Stimulated activated CD8-positive, alpha-beta memory T cell treated with anti-CD3 and anti-CD28 coated beads, Interleukin-4, amount 100 ng/mL, for 4 hours (primary cell): ENCODE measurements around the gene RASGRP3.
A peak's percentile ranks its signal among the peaks of the same experiment; 100 is the strongest.
"Not testable (repeated sequence)": the region's sequence is repeated elsewhere in the genome, so short reads cannot be mapped to it uniquely, and the experiment has no call there.

Experiments
- DNase-seq, 2 donors: peaks; one replicate each; pipeline ENCODE4 v3.0.0-alpha.2; 2020; ENCODE audit warnings: low read depth in 2 of 2, low spot score in 1 of 2

The RASGRP3 gene

DNA sequence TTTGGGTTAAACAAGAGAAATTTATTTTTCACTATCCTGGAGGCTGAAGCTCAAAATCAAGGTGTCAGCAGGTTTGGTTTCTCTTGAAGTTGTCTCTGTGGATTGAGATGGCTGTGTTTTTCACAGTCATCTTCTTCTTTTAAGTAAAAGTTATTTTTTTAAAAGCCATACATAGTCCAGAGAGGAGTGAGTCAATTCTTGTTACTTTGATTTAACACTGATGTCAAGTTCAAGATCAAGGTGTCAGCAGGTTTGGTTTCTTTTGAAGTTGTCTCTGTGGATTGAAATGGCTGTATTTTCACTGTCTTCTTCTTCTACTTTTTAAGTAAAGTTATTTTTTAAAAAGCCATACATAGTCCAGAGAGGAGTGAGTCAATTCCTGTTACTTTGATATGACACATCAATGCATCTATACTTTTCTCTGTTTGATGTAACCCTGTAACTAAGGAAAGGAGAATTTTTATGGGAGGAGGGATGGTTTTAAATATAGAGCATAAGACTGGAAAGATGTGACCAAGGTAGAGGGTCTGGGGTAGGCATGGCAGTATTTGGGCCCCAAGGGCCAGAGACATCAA is 22.5 kb upstream of the RASGRP3 start:
- DNase-seq: no peak

GRCh38 chr2:33457556-33458247 is 18.7 kb upstream of the RASGRP3 start:
- no peak for DNase-seq

GRCh38 chr2:33458248-33458819 is 18.1 kb upstream of the RASGRP3 start:
- no peak for DNase-seq

- no peak for DNase-seq
These were observed 16.7 kb upstream of the RASGRP3 start for GRCh38 chr2:33459745-33460144.

GRCh38 chr2:33462512-33462911 is 13.9 kb upstream of the RASGRP3 start:
- not testable (repeated sequence) for DNase-seq

GRCh38 chr2:33467413-33467812 is 9.0 kb upstream of the RASGRP3 start:
- no peak for DNase-seq

- no peak for DNase-seq
These were observed 7.2 kb upstream of the RASGRP3 start for GRCh38 chr2:33469238-33469637.

GRCh38 chr2:33475224-33476130 is 972 bp upstream of the RASGRP3 start:
- DNase-seq: peak; percentile 46 to 53

DNA sequence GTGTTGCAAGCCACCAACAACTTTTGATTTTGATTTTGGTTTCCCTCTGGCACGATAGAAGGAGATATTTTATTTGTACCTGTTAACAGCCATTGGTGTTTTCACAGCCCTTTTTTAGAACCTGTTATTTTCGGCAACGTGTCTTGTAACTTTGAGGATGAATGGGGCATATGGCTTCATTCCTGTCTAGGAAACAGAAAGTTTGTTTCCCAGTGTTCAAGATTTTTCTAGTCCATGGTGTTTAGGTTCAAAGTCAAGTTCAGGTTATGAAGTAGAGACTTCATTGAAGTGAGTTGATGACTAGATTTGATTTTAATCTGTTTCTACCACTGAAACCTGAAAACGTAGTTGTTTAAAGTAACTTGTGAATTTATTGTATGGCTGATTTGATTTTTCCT is 343 bp downstream of the RASGRP3 start:
- DNase-seq: no peak

DNA sequence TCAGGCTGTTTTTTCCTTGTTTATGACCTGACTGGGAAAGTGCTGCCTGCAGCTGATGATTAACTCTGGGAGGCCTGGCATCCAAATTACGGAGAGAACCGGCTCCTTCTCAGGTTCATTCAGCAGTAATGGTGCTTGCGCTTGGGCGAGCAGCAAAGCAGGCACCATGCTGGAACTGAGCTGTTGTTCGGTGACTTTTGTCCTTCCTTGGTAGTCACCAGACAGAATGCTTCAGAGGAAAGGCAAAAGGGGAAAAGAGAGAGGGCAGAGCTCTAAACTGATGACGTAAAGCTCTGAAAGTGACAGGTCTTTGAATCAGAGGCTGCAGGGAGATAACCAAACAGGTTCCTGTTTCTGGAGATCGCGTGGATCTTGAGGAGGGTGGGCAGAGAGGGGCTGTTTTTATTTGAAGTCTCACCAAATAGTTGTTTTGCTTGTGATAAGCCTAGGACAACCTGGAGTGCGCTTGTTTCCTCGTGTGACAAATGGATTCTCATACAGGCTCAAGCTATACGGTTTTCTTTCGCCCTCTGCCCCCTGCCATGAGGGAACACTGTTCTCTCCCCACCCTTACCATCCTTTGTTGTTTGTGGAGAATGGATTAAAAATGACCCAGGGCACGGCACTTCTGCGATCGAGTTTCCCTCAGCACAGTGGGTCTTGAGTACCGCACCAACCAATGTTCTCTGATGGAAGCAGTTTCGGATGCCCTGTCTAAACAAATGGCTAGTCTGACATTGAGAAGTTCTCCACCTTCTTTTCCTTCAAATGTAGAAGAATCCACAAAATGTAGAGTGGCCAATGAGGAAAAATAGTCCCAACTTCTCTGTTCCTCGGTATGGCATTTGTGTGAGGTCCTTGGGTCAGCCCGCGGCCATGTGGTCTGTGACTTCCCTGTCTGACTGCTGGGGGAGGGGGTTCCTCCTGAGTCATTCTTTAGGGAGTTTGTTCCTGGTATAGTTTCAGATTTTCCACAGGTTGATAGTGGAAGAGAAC is 1.3 kb downstream of the RASGRP3 start:
- DNase-seq: no peak

DNA sequence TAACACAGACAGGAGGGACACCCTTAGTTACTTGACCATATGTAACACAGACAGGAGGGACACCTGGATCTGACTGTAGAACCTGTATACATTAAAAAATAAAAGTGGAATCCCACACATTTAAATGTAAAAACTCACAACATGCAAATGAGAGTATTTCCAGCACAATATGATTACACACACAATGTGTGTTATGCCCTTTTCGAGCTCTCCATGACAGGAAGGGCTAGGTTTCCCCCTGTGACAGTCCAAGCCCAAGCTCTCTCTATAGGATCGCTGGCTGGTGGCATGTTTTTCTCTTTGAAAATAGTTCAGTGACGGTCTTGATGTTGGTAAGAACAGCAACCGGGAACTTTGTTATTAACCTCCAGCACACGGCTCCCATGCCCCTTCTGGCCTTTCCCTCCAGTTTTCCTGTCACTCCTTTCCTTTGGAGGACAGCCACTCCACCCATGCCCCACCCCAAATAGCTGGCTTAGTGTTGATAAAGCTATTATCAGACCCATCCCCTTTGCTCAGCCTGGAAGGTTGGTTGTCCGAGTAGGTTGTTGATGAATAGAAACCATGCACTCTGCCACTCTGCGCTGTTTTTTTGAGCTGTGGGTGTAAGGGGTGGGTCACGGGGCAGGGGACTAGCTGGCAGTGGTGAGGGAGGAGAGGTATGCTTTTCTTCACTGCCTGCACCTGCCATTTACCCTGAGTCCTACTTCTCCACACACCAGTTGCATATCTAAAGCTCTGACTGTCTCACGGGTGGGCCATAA is 2.7 kb downstream of the RASGRP3 start:
- no peak for DNase-seq

- DNase-seq: no peak
These were observed 6.1 kb downstream of the RASGRP3 start for GRCh38 chr2:33482518-33482917.

DNA sequence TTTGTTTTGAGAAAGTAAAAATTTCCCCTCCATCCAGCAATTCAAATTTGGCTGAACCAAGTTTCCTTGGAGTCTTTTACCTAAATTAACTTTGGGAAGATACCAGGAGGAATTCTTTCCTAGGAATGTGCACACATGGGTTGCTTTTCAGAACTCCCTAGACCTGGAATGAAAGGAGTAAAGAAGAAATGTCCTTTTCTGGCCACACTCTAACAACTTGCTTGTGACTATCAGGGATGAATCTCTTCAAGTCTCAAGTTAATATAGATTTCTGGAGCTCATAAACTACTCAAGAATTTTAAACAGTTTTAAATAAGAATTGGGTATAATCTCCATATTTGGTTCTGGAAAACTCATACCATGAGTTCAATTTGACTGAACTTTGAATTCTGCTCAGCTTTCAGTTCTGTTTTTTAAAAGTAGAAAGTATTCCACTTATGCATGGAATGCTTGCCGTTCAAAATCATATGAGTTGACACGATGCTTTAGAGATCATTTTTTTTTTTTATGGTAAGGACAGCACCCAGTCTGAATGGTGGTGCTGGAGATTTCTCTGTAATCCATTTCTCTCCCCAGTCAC is 7.7 kb downstream of the RASGRP3 start:
- no peak for DNase-seq

GRCh38 chr2:33485051-33485450 is 8.6 kb downstream of the RASGRP3 start:
- DNase-seq: no peak

DNA sequence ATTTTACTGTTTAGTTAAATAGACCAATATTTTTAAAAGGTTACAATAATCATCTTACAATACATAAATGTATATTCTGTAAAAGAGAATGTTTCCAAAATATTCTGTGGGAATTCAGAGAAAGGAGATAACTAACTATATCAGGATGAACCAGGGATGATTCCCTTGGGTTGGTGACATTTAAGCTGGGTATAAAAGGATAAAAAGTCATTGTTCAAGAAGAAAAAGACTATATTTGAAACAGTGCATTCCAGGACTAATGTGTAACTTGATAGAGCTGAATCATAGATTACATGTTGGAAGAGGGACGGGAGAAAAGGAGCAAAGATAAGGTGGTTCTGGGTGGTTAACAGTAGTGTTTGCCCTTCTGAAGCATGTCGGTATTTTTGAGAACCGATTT is 10.1 kb downstream of the RASGRP3 start:
- no peak for DNase-seq

DNA sequence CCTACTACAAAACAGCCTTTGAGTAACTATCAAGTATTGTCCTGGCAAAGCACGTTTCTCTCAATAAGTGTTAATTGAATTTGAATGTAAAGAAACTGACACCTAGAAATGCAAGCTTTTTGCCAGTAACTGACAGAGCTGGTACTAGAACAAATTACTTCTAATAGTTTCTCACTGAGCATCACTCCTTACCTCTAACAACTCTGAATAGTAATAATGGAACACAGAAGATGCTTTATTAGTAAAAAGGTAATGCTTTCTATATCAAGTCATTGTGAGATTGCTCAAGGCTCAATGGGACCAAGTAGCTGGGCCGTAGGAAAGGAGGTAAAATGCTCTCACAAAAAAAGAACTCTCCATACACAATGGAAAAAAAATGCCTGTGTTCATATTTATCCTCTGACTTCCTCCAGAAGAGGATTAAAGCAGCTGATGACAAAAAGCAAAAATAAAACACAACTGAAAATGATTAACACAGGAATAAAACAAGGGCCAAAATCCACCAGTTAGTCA is 11.8 kb downstream of the RASGRP3 start:
- DNase-seq: no peak

DNA sequence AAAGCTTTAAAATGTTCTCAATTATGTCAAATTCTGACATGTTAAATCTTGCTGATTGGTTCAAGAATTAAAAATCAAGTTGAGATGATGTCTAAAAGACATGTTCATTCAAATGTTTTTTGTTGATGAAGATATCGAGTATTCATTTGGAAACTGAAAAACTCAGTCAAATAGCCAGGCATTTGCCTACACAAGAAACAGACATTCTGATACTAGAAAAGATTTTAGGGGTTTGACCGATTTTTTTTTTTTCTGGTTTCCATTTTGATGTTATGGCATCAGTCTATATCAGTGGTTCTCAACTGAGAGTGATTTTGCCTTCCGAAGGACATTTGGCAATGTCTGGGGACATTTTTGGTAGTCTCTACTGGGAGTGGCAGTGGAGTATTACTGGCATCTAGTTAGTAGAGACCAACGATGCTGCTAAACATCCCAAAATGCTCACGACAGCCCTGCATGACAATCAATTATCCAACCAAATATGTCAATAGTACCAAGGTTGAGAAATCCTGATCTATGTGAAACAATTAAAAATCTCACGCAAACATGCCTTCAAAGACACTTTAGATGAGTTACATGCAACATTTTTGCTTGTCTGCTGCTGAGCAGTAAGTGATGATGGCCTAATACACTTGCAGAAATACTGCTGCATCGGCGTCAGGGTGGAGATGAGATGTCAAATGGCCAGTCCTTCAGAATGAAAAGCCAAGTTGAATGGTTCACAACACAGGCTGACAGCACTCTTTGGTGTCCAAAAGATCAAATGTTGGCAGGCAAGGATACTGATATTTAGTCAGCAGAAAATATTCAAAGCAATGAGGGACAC is 12.5 kb downstream of the RASGRP3 start:
- DNase-seq: no peak

- DNase-seq: no peak
These were observed 13.5 kb downstream of the RASGRP3 start for GRCh38 chr2:33489835-33490431.
